Spleen (tissue), 7 donors: Measurements from ENCODE around the gene ACOXL.

Source experiments
- POLR2A ChIP-seq, 3 donors: fragments of 450-650 bp; IDR thresholded peaks; one replicate each; pipeline ENCODE4 v1.5.1; 2017; ENCODE audit warnings: antibody characterized with exemption in 3 of 3, mild to moderate bottlenecking in 1 of 3
- POLR2AphosphoS5 ChIP-seq, 3 donors: sonication (generic); formaldehyde crosslinking; IDR thresholded peaks; one replicate each; pipeline ENCODE4 v1.5.1; 2017; ENCODE audit warnings: antibody characterized with exemption in 3 of 3
- TF ChIP-seq, protein P1 (sequence below), 11 experiments: fragments of 200-600 bp in 7 of 11; fragments of 450-650 bp in 4 of 11; sonication (generic) in 4 of 11; IDR thresholded peaks in 8 of 11; conservative IDR thresholded peaks in 3 of 11; 1 replicate in 7 of 11; 2 replicates in 4 of 11; pipeline versions ENCODE4 v1.4.0 to v1.8.0; 2016 to 2021; ENCODE audit warnings: antibody characterized with exemption in 11 of 11, inconsistent platforms in 4 of 11, mild to moderate bottlenecking in 1 of 11
- donor health status: DM: no; HTN: no; CAD: no; lungs with moderate emphysema.
- donor health status: DM: no; HTN: no; CAD: no.
- donor health status: DM: no; HTN: no; CAD: no.

DNA sequence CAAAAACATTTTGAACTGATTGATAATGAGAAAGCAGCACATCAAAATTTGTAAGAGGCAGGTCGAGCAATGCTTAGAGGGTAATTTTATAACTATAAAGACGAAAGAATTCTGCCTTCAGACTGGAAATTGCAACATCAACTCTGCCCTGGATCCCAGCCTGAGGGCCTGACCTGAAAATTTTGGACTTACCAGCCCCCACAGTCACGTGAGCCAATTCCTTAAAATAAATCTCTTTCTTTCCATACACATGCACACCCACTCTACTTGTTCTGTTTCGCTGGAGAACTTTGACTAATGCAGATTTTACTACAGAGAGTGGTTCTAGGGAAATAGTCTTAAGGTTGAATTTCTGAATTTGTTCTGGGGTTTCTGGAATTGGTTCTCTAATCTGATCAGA, 14.6 kb upstream of the ACOXL start:
- TF ChIP-seq POLR2A (IDR thresholded peaks at IDR 0.05) = no peak
- no peak for TF ChIP-seq POLR2AphosphoS5 (IDR thresholded peaks at IDR 0.05)
- TF ChIP-seq, protein P1, sequence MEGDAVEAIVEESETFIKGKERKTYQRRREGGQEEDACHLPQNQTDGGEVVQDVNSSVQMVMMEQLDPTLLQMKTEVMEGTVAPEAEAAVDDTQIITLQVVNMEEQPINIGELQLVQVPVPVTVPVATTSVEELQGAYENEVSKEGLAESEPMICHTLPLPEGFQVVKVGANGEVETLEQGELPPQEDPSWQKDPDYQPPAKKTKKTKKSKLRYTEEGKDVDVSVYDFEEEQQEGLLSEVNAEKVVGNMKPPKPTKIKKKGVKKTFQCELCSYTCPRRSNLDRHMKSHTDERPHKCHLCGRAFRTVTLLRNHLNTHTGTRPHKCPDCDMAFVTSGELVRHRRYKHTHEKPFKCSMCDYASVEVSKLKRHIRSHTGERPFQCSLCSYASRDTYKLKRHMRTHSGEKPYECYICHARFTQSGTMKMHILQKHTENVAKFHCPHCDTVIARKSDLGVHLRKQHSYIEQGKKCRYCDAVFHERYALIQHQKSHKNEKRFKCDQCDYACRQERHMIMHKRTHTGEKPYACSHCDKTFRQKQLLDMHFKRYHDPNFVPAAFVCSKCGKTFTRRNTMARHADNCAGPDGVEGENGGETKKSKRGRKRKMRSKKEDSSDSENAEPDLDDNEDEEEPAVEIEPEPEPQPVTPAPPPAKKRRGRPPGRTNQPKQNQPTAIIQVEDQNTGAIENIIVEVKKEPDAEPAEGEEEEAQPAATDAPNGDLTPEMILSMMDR (IDR thresholded peaks at IDR 0.05 in 8 of 11, conservative IDR thresholded peaks at IDR 0.05 in 3 of 11) = no peak
